LNCAP (cell line): Measurements from ENCODE around the gene GPR26.

Experiments
- TF ChIP-seq, protein P1 (sequence below): fragments of 450-650 bp; IDR thresholded peaks from 2 replicates; pipeline ENCODE4 v1.5.1; 2017; ENCODE audit warnings: mild to moderate bottlenecking

GPR26 gene

DNA sequence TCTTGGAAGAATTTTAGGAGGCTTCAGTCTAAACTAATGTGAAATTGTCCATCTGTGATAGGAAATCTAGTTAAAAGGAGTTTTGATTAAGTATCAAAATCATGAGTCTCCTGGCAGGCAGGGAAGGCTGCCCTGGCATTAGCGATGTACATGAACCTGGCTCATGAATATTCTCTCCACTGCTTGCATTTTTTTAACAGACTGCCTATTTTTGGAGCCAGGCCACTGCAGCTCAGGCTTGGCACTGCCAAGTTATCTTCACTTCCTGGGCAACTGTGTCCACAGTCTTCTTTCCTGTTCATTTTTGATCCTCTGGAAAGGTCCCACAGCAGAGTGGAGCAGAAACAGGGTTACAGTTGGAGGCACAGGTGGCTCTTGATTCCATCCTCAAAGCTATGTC, 7.0 kb downstream of the GPR26 start:
- TF ChIP-seq, protein P1, sequence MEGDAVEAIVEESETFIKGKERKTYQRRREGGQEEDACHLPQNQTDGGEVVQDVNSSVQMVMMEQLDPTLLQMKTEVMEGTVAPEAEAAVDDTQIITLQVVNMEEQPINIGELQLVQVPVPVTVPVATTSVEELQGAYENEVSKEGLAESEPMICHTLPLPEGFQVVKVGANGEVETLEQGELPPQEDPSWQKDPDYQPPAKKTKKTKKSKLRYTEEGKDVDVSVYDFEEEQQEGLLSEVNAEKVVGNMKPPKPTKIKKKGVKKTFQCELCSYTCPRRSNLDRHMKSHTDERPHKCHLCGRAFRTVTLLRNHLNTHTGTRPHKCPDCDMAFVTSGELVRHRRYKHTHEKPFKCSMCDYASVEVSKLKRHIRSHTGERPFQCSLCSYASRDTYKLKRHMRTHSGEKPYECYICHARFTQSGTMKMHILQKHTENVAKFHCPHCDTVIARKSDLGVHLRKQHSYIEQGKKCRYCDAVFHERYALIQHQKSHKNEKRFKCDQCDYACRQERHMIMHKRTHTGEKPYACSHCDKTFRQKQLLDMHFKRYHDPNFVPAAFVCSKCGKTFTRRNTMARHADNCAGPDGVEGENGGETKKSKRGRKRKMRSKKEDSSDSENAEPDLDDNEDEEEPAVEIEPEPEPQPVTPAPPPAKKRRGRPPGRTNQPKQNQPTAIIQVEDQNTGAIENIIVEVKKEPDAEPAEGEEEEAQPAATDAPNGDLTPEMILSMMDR = no peak

DNA sequence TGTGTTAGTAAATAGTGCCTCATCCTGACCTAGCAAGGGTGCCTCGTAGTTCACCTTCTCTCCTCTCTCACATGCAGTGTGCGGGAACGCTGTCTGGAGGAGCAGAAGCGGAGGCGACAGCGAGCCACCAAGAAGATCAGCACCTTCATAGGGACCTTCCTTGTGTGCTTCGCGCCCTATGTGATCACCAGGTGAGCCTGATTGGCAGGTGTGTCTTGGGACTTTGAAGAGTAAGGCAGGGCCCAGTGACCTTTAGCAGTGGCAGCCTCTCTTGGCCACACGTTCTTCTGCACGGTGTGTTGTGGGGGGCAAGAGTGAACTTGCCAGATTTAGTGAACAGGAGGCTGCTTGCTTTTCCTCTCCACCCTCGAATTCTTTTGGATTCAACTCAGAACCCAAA, 8.6 kb downstream of the GPR26 start:
- TF ChIP-seq, protein P1 = no peak

DNA sequence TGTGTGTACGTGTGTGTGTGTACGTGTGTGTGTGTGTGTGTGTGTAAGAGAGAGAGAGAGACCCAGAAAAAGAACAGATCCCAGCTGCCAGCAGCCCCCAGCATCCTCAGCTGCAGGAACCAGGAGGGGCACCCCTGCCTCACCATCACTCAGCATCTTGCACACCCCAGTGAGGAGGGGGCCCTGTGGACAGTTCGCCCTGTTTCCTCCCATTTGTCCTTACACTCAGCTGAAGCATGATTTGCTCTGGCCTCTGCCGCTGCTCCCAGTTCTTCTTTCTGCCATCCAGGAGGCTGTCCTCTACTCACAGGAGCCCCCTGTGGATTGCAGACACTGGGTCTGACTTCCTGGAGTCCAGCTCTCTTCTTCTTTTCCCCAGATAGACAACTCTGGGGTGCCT, 9.7 kb downstream of the GPR26 start:
- TF ChIP-seq, protein P1 = no peak

DNA sequence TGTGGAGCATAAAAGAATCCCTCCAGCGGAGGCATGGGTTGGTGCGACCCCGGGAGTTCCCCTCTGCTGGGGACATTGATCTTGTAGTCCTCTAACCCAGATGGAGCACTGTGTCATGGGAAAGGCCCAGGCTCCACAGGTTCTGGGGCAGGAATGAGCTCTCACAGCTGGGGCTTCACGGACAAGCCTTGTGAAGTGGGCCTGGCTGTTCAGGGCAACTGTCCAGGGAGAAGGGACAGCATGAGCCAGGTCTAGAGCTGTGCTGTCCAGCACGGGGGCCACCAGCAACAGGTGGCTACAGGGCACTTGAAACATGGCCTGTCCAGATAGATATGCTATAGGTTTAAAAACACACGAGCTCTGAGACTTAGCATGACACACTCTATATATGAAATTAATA, 11.4 kb downstream of the GPR26 start:
- TF ChIP-seq, protein P1 = no peak

DNA sequence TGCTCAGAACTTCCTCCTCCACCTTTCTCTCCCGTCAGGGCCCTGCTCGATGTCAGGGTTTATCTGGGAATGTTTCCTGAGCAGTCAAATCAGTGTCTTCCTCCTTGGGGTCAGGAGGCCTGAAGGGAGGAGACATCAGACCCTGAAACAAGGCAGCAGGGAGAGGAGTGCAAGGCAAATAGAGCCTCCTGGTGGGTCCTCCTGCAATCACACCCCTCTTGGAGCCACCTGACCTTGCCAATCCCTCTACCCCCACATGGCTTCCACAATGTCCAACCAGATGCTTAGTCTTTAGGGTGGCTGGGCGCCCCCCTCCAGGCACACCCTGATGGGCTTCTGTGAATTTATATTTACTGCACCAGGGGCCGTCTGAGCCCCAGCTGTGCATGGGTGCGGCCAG, 12.2 kb downstream of the GPR26 start:
- TF ChIP-seq, protein P1 = no peak

DNA sequence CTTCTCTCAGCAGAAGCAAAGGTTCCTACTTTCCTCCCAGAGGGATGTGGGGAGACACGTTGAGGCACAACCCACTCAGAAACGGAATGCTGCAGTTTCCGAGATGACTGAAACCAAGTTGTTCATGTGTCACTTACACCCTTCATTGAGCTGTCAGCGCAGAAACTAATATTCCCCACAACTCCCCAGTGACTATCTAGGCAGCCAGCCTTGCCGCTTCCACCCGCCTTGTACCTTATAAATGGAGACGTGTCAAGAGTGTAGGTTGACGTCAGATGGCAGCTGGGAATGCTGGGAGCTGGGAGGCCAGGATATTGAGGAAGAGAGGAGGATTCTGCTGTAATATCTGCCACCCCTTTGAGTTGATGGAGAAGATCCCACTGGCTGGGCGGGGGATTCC, 15.1 kb downstream of the GPR26 start:
- TF ChIP-seq, protein P1 = no peak

DNA sequence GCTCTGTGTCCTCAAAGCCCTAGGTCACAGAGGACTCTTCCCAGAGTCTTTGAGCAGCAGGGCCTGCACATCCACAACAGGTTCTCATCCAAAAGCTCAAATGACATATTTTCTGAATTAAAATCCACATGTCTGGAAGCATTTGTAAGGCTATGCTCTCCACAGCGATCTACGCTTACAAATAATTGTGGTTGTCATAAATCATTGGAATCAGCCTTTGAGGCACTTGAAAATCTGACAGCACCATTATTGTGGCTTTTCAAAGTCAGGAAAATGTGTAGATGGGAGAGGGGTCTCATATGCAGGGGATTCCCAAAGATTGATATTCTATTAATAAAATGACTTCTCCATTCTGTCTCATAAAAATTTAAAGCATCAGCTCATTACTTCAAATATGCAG, 16.3 kb downstream of the GPR26 start:
- TF ChIP-seq, protein P1 = no peak

DNA sequence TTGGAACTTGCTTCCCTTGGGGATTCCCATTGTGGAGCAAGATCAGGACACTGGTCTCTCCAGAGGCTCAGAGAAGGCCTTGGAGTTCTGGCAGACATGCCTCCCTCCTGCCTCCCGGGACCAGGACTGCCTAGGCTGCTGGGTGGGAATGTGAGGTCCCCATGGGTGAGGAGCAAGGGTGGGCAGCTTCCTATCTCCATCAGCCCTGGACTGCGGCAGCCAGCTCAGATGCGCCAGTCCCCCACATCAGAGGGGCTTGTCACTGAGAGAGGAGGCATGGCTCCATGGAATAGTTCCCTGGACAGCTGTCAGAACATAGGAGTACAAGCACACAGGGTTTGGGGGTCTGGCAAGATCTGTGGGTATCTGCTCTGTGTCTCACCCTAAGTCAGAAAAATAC, 17.3 kb downstream of the GPR26 start:
- TF ChIP-seq, protein P1 = no peak
